ENCODE measurements around the gene PID1.

- no peak for TF ChIP-seq CTCF (IDR thresholded peaks at IDR 0.05; ENCODE audit: insufficient read depth, low read depth, low read length)
- no peak for TF ChIP-seq EZH2 (IDR thresholded peaks at IDR 0.05; ENCODE audit: insufficient read depth, low read length)
These were observed 206.3 kb downstream of the PID1 start for GRCh38 chr2:229064749-229065148.
